Left lung (tissue), 10 donors: ENCODE results near the gene EIF4G3. TPM values are rescaled to one million over a fixed set of nuclear protein-coding genes. Genes with fewer than 3 reads are reported as not detected.
"Not testable (repeated sequence)": the region's sequence is repeated elsewhere in the genome, so short reads cannot be mapped to it uniquely, and the experiment has no call there.

Source experiments
- ATAC-seq: fragments of 200-7000 bp; cut with Tn5 transposase; one replicate; pipeline ENCODE4 v1.9.1; 2020; ENCODE audit warnings: moderate library complexity
- DNase-seq, 4 donors: peaks; one replicate each; pipeline ENCODE4 v3.0.0-alpha.2; 2013 to 2020
- H3K27ac ChIP-seq, 2 donors: fragments of 200-600 bp; sonication (generic) in 1 of 2; one replicate each; pipeline versions ENCODE4 v1.5.0 to v1.8.0; 2020 to 2021
- H3K27me3 ChIP-seq, 2 donors: fragments of 200-600 bp; sonication (generic) in 1 of 2; one replicate each; pipeline versions ENCODE4 v1.5.0 to v1.8.0; 2020 to 2021
- H3K36me3 ChIP-seq, 2 donors: fragments of 200-600 bp; sonication (generic) in 1 of 2; one replicate each; pipeline versions ENCODE4 v1.5.0 to v1.8.0; 2020 to 2021
- H3K4me1 ChIP-seq, 2 donors: fragments of 200-600 bp; one replicate each; pipeline ENCODE4 v1.8.0; 2021
- H3K4me3 ChIP-seq, 2 donors: fragments of 200-600 bp; sonication (generic) in 1 of 2; one replicate each; pipeline versions ENCODE4 v1.5.0 to v1.8.0; 2020 to 2021; ENCODE audit warnings: mild to moderate bottlenecking in 1 of 2
- H3K9me3 ChIP-seq, 2 donors: fragments of 200-600 bp; sonication (generic) in 1 of 2; one replicate each; pipeline versions ENCODE4 v1.5.0 to v1.8.0; 2020 to 2021
- intact Hi-C, 2 donors: fragments of 100-400 bp; cut with DNase I; formaldehyde crosslinking; loops; one replicate each; pipeline versions ENCODE4 v1.11.2 to v1.14.2; 2022
- polyA plus RNA-seq, 6 donors: library from polyadenylated mRNA; unstranded; fragments of 120-200 nt; gene quantifications; one replicate each; pipeline ENCODE4 v1.2.1, GENCODE V29; 2013; ENCODE audit not compliant: insufficient read length in 6 of 6
- total RNA-seq, 2 donors: library from RNA; stranded (reverse); fragmentation: NEBNext Ultra II Directional; extraction: Animal tissue kit (Norgen Biotek cat#: 25700); gene quantifications; one replicate each; pipeline ENCODE4 v1.2.1, GENCODE V29; 2021
- TF ChIP-seq, protein P1 (sequence below), 2 donors: fragments of 200-600 bp; sonication (generic) in 1 of 2; IDR thresholded peaks; one replicate each; pipeline versions ENCODE4 v1.5.0 to v1.8.0; 2021; ENCODE audit warnings: antibody characterized with exemption in 2 of 2
- donor health status: DM: no; HTN: yes; CAD: no.
- donor health status: DM: no; HTN: no; CAD: no.

Gene EIF4G3
- total and polyA plus RNA-seq, 8 donors: 54.6 to 67.9 (median 61.7) TPM

DNA sequence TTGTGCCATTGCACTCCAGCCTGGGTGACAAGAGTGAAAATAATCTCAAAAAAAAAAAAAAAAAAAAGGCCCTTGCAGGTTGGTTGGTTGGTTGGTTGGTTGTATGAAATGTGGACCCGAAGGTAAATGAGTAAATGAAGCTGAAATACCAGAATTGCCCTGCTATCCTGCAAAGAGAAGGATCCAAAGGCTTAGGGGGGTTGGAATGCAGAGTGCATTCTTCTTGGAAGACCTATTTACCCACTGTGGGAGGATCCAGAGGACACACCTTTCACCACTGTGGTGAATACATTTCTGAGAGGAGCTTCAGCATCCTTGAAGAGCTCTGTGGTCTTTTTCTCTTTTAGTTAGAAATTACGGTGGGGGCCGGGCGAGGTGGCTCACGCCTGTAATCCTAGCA, 28.7 kb upstream of the EIF4G3 start:
- no peaks in the 10 kb centered on the region for H3K9me3 ChIP-seq
- no peak overlapping the region for H3K4me3 ChIP-seq
- ATAC-seq (no peak), DNase-seq (no peak)
- TF ChIP-seq, protein P1, sequence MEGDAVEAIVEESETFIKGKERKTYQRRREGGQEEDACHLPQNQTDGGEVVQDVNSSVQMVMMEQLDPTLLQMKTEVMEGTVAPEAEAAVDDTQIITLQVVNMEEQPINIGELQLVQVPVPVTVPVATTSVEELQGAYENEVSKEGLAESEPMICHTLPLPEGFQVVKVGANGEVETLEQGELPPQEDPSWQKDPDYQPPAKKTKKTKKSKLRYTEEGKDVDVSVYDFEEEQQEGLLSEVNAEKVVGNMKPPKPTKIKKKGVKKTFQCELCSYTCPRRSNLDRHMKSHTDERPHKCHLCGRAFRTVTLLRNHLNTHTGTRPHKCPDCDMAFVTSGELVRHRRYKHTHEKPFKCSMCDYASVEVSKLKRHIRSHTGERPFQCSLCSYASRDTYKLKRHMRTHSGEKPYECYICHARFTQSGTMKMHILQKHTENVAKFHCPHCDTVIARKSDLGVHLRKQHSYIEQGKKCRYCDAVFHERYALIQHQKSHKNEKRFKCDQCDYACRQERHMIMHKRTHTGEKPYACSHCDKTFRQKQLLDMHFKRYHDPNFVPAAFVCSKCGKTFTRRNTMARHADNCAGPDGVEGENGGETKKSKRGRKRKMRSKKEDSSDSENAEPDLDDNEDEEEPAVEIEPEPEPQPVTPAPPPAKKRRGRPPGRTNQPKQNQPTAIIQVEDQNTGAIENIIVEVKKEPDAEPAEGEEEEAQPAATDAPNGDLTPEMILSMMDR (IDR thresholded peaks at IDR 0.05): no peak
- no peaks in the 10 kb centered on the region for H3K27me3 ChIP-seq
- H3K27ac ChIP-seq: no peak overlapping the region
- intact Hi-C loops: no loop called here
- H3K4me1 ChIP-seq: no peaks in the 10 kb centered on the region
- no peaks in the 10 kb centered on the region for H3K36me3 ChIP-seq

DNA sequence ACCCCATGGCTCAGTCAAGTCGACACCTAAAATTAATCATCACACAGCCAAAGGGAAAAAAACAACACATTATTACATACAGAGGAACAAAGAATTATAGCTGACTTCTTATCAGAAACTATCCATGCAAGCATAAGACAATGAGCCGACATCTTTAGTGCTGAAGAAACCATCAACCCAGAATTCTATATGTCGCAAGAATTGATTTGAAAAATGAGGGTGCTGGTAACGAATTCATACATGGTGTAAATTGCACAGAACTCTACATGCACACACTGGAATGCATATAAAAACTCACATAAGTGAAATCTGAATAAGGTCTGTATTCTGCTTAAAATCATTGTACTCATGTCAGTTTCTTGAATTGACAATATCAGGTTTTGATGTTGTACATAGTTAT, 25.0 kb upstream of the EIF4G3 start:
- Histone ChIP-seq H3K9me3 (no peaks in the 10 kb centered on the region), H3K4me1 (no peaks in the 10 kb centered on the region), H3K4me3 (no peak overlapping the region), H3K36me3 (no peaks in the 10 kb centered on the region), H3K27ac (no peak overlapping the region), H3K27me3 (no peaks in the 10 kb centered on the region)
- TF ChIP-seq, protein P1 (IDR thresholded peaks at IDR 0.05): no peak
- ATAC-seq (no peak), DNase-seq (no peak)
- intact Hi-C loops: no loop called here

DNA sequence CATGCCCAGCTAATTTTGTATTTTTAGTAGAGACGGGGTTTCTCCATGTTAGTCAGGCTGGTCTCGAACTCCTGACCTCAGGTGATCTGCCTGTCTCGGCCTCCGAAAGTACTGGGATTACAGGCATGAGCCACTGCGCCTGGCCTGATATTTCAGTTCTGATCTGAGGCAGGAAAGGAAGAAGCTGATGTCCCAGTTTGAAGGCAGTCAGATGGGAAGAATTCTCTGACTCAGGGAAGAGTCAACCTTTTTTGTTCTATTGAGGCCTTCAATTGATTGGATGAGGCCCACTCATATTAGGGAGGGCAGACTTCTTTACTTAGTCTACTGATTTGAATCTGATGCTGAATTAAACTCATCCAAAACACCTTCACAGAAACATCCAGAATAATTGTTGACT, 24.5 kb upstream of the EIF4G3 start:
- ATAC-seq, H3K4me3 ChIP-seq, H3K9me3 ChIP-seq, H3K36me3 ChIP-seq, intact Hi-C loops, H3K27me3 ChIP-seq, H3K4me1 ChIP-seq, DNase-seq, H3K27ac ChIP-seq: not testable (repeated sequence)

DNA sequence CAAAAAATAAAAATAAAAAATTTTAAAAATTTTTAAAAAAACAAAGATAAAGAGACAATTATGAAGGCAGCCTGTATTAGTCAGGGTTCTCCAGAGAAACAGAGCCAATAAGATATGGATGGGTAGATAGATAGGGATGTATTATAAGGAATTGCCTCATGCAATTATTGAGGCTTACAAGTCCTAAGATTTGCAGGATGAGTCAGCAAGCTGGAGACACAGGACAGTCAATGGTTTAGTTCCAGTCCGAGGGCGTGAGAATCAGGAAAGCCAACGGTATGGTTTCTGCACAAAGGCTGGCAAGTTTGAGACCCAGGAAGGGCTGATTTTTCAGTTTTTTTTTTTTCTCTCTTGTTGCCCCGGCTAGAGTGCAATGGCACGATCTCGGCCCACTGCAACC, 24.1 kb upstream of the EIF4G3 start:
- TF ChIP-seq, protein P1 (IDR thresholded peaks at IDR 0.05): no peak
- Histone ChIP-seq H3K27me3 (no peaks in the 10 kb centered on the region), H3K4me1 (no peaks in the 10 kb centered on the region), H3K9me3 (no peaks in the 10 kb centered on the region), H3K27ac (no peak overlapping the region), H3K36me3 (no peaks in the 10 kb centered on the region), H3K4me3 (no peak overlapping the region)
- intact Hi-C loops: no loop called here
- ATAC-seq: no peak
- no peak for DNase-seq

DNA sequence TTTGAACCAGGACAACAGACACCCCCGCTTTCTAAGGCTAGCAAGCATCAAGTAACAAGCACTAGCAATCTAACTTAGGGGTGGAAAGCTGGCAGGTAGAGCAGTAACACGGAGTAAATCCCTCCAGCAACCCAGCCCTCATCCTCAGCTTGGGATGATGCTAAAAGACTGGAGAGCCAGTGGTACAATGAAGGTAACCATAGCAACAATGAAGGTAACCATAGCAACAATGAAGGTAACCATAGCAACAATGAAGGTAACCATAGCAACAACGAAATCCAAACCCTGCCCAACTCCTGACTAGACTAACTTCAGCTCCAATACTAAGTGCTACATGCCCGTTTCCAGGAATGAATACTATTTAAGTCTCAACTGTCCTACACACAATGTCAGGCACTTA, 22.2 kb upstream of the EIF4G3 start:
- no peaks in the 10 kb centered on the region for H3K9me3 ChIP-seq
- no peak overlapping the region for H3K27ac ChIP-seq
- no peak for DNase-seq
- H3K36me3 ChIP-seq: no peaks in the 10 kb centered on the region
- intact Hi-C loops: loop anchor here in 1 of 2 donors (5.0 to 10.0 kb wide), 2 partner anchors 214 to 507 kb away; no protein-coding TSS in a partner anchor
- no peak for ATAC-seq
- peaks cover 0 to 3% of the 10 kb centered on the region in 2 donors for H3K4me1 ChIP-seq
- H3K27me3 ChIP-seq: no peaks in the 10 kb centered on the region
- no peak overlapping the region for H3K4me3 ChIP-seq
- TF ChIP-seq, protein P1 (IDR thresholded peaks at IDR 0.05): no peak

DNA sequence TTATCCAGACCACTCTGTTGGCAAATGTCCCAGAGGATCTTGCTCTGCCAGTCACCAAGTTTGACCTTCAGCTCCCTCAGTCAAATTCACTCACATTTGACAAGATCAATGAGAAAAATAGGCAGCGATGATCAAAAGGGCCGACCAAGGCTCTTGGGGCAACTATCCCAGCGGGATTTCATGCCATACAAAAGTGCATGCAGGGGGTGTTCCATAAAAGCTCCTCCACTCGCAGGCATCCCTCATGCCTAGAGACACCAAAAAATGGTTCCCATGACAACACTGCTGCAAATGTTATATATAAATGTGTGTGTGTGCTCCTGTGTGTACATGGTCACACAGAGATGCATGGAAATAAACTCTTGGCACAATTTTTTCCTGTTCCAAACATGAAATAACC, 16.2 kb upstream of the EIF4G3 start:
- Histone ChIP-seq H3K9me3 (no peaks in the 10 kb centered on the region), H3K27ac (no peak overlapping the region), H3K27me3 (no peaks in the 10 kb centered on the region), H3K4me3 (no peak overlapping the region), H3K36me3 (no peaks in the 10 kb centered on the region), H3K4me1 (peaks cover 0 to 8% of the 10 kb centered on the region in 2 donors)
- ATAC-seq: no peak
- TF ChIP-seq, protein P1 (IDR thresholded peaks at IDR 0.05): no peak
- intact Hi-C loops: loop anchor here in 1 of 2 donors (10.0 kb wide), 1 partner anchor 208 kb away; no protein-coding TSS in a partner anchor
- DNase-seq: no peak
